ENCODE results near the gene FAM89A.

- TF ChIP-seq CTCF (conservative IDR thresholded peaks at IDR 0.05; ENCODE audit: low read length) = no peak
- TF ChIP-seq EZH2phosphoT487 (IDR thresholded peaks at IDR 0.05; ENCODE audit: borderline replicate concordance, low read depth, low read length) = no peak
Measured at GRCh38 chr1:231013391-231014015, 26.6 kb downstream of the FAM89A start.
